Gastrocnemius medialis (tissue), 4 donors: Measurements from ENCODE around the gene PFN1. TPM values are rescaled to one million over a fixed set of nuclear protein-coding genes. Genes with fewer than 3 reads are reported as not detected.

ENCODE experiments used
- ATAC-seq, 2 donors: fragments of 150-250 bp; one replicate each; pipeline ENCODE4 v1.9.1; 2016
- DNase-seq, 2 donors: peaks; one replicate each; pipeline ENCODE4 v3.0.0-alpha.2; 2019
- H3K27ac ChIP-seq, 4 donors: fragments of 200-600 bp; sonication (generic); 1 replicate in 1 of 4; 2 replicates in 3 of 4; pipeline ENCODE4 v1.5.1; 2016 to 2018; ENCODE audit warnings: mild to moderate bottlenecking in 2 of 4, moderate library complexity in 1 of 4
- H3K27me3 ChIP-seq, 3 donors: fragments of 200-600 bp; sonication (generic) in 2 of 3; 1 replicate in 1 of 3; 2 replicates in 2 of 3; pipeline versions ENCODE4 v1.5.1 to v1.6.0; 2016 to 2019; ENCODE audit warnings: mild to moderate bottlenecking in 1 of 3, moderate library complexity in 1 of 3
- H3K36me3 ChIP-seq, 2 donors: fragments of 200-600 bp; sonication (generic) in 1 of 2; one replicate each; pipeline ENCODE4 v1.5.1; 2017 to 2018
- H3K4me1 ChIP-seq, 2 donors: fragments of 200-600 bp; sonication (generic) in 1 of 2; one replicate each; pipeline ENCODE4 v1.5.1; 2016 to 2017; ENCODE audit warnings: mild to moderate bottlenecking in 2 of 2
- H3K4me3 ChIP-seq, 4 donors: fragments of 200-600 bp; sonication (generic) in 3 of 4; 1 replicate in 1 of 4; 2 replicates in 3 of 4; pipeline ENCODE4 v1.5.1; 2016 to 2019; ENCODE audit warnings: mild to moderate bottlenecking in 2 of 4
- H3K9me3 ChIP-seq, 3 donors: fragments of 200-600 bp; sonication (generic) in 2 of 3; 1 replicate in 1 of 3; 2 replicates in 2 of 3; pipeline ENCODE4 v1.5.1; 2016 to 2019
- CTCF ChIP-seq, 5 experiments: fragments of 450-650 bp in 3 of 5; fragments of 200-600 bp in 2 of 5; sonication (generic) in 2 of 5; IDR thresholded peaks in 4 of 5; conservative IDR thresholded peaks in 1 of 5; 1 replicate in 4 of 5; 2 replicates in 1 of 5; pipeline ENCODE4 v1.5.1; 2016 to 2019; ENCODE audit warnings: antibody characterized with exemption in 5 of 5, mild to moderate bottlenecking in 3 of 5, moderate library complexity in 3 of 5
- POLR2A ChIP-seq, 2 donors: fragments of 450-650 bp; IDR thresholded peaks; one replicate each; pipeline ENCODE4 v1.6.1; 2017; ENCODE audit warnings: antibody characterized with exemption in 2 of 2, mild to moderate bottlenecking in 2 of 2, moderate library complexity in 2 of 2
- in situ Hi-C, 4 donors: fragments of 200-750 bp; cut with MboI; loops; one replicate each; pipeline versions ENCODE4 v1.15.0 to v1.8.0; 2017; ENCODE audit warnings: low sequenced_read_pairs in 4 of 4
- intact Hi-C: fragments of 100-400 bp; cut with DNase I; formaldehyde crosslinking; loops from one replicate; pipeline ENCODE4 v1.15.1; 2023; ENCODE audit warnings: low total_unique reads
- microRNA-seq, 2 donors: library from miRNA; unstranded; fragments of <30 nt; microRNA quantifications; one replicate each; pipeline ENCODE4, GENCODE V29; 2016; ENCODE audit warnings: borderline replicate concordance in 2 of 2
- total RNA-seq, 4 donors: library from RNA; depleted of rRNA; stranded (reverse); fragments of >200 nt; gene quantifications; one replicate each; pipeline versions ENCODE4 v1.1.0 to v1.2.3, GENCODE V29; 2016

PFN1 gene
- total RNA-seq, 4 donors from 2014 or later: 304 to 750 (median 599) TPM

GRCh38 chr17:4897785-4898184 lies 50.5 kb downstream of the PFN1 start:
- TF ChIP-seq POLR2A (IDR thresholded peaks at IDR 0.05) (no peak), CTCF (IDR thresholded peaks at IDR 0.05 in 4 of 5, conservative IDR thresholded peaks at IDR 0.05 in 1 of 5) (no peak)
- ATAC-seq (no peak), DNase-seq (no peak)
- Histone ChIP-seq H3K27me3 (peaks cover 0 to 18% (median 4%) of the 10 kb centered on the region in 3 donors), H3K27ac (no peak overlapping the region), H3K4me1 (peaks cover 0 to 14% of the 10 kb centered on the region in 2 donors), H3K4me3 (no peak overlapping the region), H3K36me3 (peaks cover 0 to 43% of the 10 kb centered on the region in 2 donors), H3K9me3 (no peaks in the 10 kb centered on the region)
- in situ Hi-C loops: loop anchor here in 2 of 4 donors (25.0 kb wide), 1 partner anchor 110 kb away; the partner anchor contains the start of genes GLTPD2 (in 2 of the 2), PSMB6 (in 2 of the 2) and VMO1 (in 2 of the 2)
- intact Hi-C loops: no loop called here

GRCh38 chr17:4897198-4897687 lies 51.1 kb downstream of the PFN1 start:
- peaks cover 0 to 18% (median 4%) of the 10 kb centered on the region in 3 donors for H3K27me3 ChIP-seq
- peaks cover 0 to 10% of the 10 kb centered on the region in 2 donors for H3K4me1 ChIP-seq
- no peak overlapping the region for H3K27ac ChIP-seq
- peaks cover 0 to 49% of the 10 kb centered on the region in 2 donors for H3K36me3 ChIP-seq
- no peak for ATAC-seq
- no peak overlapping the region for H3K4me3 ChIP-seq
- in situ Hi-C loops (loop anchor here in 2 of 4 donors (25.0 kb wide), 1 partner anchor 110 kb away; the partner anchor contains the start of genes GLTPD2 (in 2 of the 2), PSMB6 (in 2 of the 2) and VMO1 (in 2 of the 2)), intact Hi-C loops (no loop called here)
- no peak for TF ChIP-seq POLR2A (IDR thresholded peaks at IDR 0.05)
- TF ChIP-seq CTCF (IDR thresholded peaks at IDR 0.05 in 4 of 5, conservative IDR thresholded peaks at IDR 0.05 in 1 of 5): no peak
- H3K9me3 ChIP-seq: no peaks in the 10 kb centered on the region
- no peak for DNase-seq

GRCh38 chr17:4896332-4897197 lies 51.8 kb downstream of the PFN1 start:
- peaks cover 0 to 54% of the 10 kb centered on the region in 2 donors for H3K36me3 ChIP-seq
- DNase-seq (no peak), ATAC-seq (no peak)
- intact Hi-C loops (no loop called here), in situ Hi-C loops (loop anchor here in 2 of 4 donors (25.0 kb wide), 1 partner anchor 109 kb away; the partner anchor contains the start of genes GLTPD2 (in 2 of the 2), PSMB6 (in 2 of the 2) and VMO1 (in 2 of the 2))
- TF ChIP-seq CTCF (IDR thresholded peaks at IDR 0.05 in 4 of 5, conservative IDR thresholded peaks at IDR 0.05 in 1 of 5): no peak
- H3K27ac ChIP-seq: no peak overlapping the region
- H3K4me1 ChIP-seq: peaks cover 0 to 10% of the 10 kb centered on the region in 2 donors
- no peak overlapping the region for H3K4me3 ChIP-seq
- peaks cover 0 to 18% (median 4%) of the 10 kb centered on the region in 3 donors for H3K27me3 ChIP-seq
- no peaks in the 10 kb centered on the region for H3K9me3 ChIP-seq

- Histone ChIP-seq H3K27me3 (peaks cover 0 to 18% (median 4%) of the 10 kb centered on the region in 3 donors), H3K27ac (no peak overlapping the region), H3K9me3 (no peaks in the 10 kb centered on the region), H3K4me1 (peaks cover 0 to 10% of the 10 kb centered on the region in 2 donors), H3K36me3 (peaks cover 0 to 62% of the 10 kb centered on the region in 2 donors), H3K4me3 (no peak overlapping the region)
- DNase-seq (no peak), ATAC-seq (no peak)
- in situ Hi-C loops: loop anchor here in 2 of 4 donors (25.0 kb wide), 1 partner anchor 108 kb away; the partner anchor contains the start of genes GLTPD2 (in 2 of the 2), PSMB6 (in 2 of the 2) and VMO1 (in 2 of the 2)
- TF ChIP-seq POLR2A (IDR thresholded peaks at IDR 0.05) (no peak), CTCF (IDR thresholded peaks at IDR 0.05 in 4 of 5, conservative IDR thresholded peaks at IDR 0.05 in 1 of 5) (no peak)
- intact Hi-C loops: no loop called here
Observed at GRCh38 chr17:4895657-4896331, 52.5 kb downstream of the PFN1 start.

Small RNAs within 50 kb of the gene (microRNA-seq; reads per million reads assigned to microRNA genes)
- 0 to 0.85 reads per million in 2 donors for gene MIR6864
- 0 reads per million in 2 donors for gene MIR6865

Other genes starting within 250 kb of the PFN1 start
- gene PELP1, start 244.4 kb downstream of the PFN1 start, total RNA-seq: 10 to 100 TPM; 31.5 to 46.8 (median 35.6) TPM
- 10 to 100 TPM in 1 of 4 donors, 1 to 10 TPM in 3; 5.5 to 11.8 (median 7.8) TPM for gene ARRB2, start 237.9 kb downstream of the PFN1 start, total RNA-seq
- gene MED11, start 217.1 kb downstream of the PFN1 start, total RNA-seq: 10 to 100 TPM; 29.4 to 58.5 (median 44.8) TPM
- not detected for gene ZMYND15, start 208.7 kb downstream of the PFN1 start, total RNA-seq
- 1 to 10 TPM; 1.2 to 2.1 (median 1.4) TPM for gene CXCL16, start 208.6 kb downstream of the PFN1 start, total RNA-seq
- under 1 TPM in 1 of 4 donors, not detected in 3; 0.64 TPM for gene TM4SF5, start 176.6 kb downstream of the PFN1 start, total RNA-seq
- gene VMO1, start 162.2 kb downstream of the PFN1 start, total RNA-seq: 1 to 10 TPM in 3 of 4 donors, not detected in 1; 1.4 to 7.2 (median 3.8) TPM
- gene GLTPD2, start 159.6 kb downstream of the PFN1 start, total RNA-seq: under 1 TPM in 1 of 4 donors, not detected in 3; 0.53 TPM
- 100 to 1,000 TPM; 365 to 662 (median 479) TPM for gene PSMB6, start 152.4 kb downstream of the PFN1 start, total RNA-seq
- 1 to 10 TPM; 2.8 to 5.8 (median 4.2) TPM for gene PLD2, start 141.4 kb downstream of the PFN1 start, total RNA-seq
- gene MINK1, start 115.2 kb downstream of the PFN1 start, total RNA-seq: 10 to 100 TPM; 11.7 to 20.2 (median 15.3) TPM
- under 1 TPM in 2 of 4 donors, not detected in 2; 0.10 to 0.33 TPM for gene C17orf107, start 49.0 kb downstream of the PFN1 start, total RNA-seq
- gene CHRNE, start 45.4 kb downstream of the PFN1 start, total RNA-seq: 1 to 10 TPM in 1 of 4 donors, under 1 TPM in 2, not detected in 1; 0.33 to 1.9 (median 0.52) TPM
- gene GP1BA, start 16.3 kb downstream of the PFN1 start, total RNA-seq: not detected
- gene SLC25A11, start 8.5 kb downstream of the PFN1 start, total RNA-seq: 100 to 1,000 TPM in 2 of 4 donors, 10 to 100 TPM in 2; 52.6 to 106 (median 81.7) TPM
- gene RNF167, start 8.3 kb downstream of the PFN1 start, total RNA-seq: 10 to 100 TPM; 51.2 to 99.5 (median 75.2) TPM
- gene ENO3, start 2.6 kb upstream of the PFN1 start, total RNA-seq: 1,000 to 10,000 TPM; 1,434 to 5,473 (median 3,204) TPM
- 100 to 1,000 TPM in 1 of 4 donors, 10 to 100 TPM in 3; 78.6 to 114 (median 91.0) TPM for gene SPAG7, start 19.3 kb upstream of the PFN1 start, total RNA-seq
- 10 to 100 TPM; 19.1 to 46.4 (median 36.4) TPM for gene CAMTA2, start 39.1 kb upstream of the PFN1 start, total RNA-seq
- 1 to 10 TPM; 1.9 to 5.7 (median 4.3) TPM for gene INCA1, start 49.0 kb upstream of the PFN1 start, total RNA-seq
- gene KIF1C, start 49.4 kb upstream of the PFN1 start, total RNA-seq: 100 to 1,000 TPM; 327 to 543 (median 393) TPM
- gene SLC52A1, start 86.9 kb upstream of the PFN1 start, total RNA-seq: not detected
- 10 to 100 TPM in 1 of 4 donors, 1 to 10 TPM in 3; 6.1 to 11.4 (median 7.6) TPM for gene ZFP3, start 129.9 kb upstream of the PFN1 start, total RNA-seq
- 10 to 100 TPM in 1 of 4 donors, 1 to 10 TPM in 3; 5.8 to 13.5 (median 7.7) TPM for gene ZNF232, start 163.3 kb upstream of the PFN1 start, total RNA-seq
- gene USP6, start 167.5 kb upstream of the PFN1 start, total RNA-seq: under 1 TPM; 0.26 to 0.97 (median 0.63) TPM
- 1 to 10 TPM; 1.1 to 6.7 (median 2.9) TPM for gene ZNF594, start 243.3 kb upstream of the PFN1 start, total RNA-seq